ENCODE results near the gene CACNA1C. TPM values are rescaled to one million over a fixed set of nuclear protein-coding genes. Genes with fewer than 3 reads are reported as not detected.

The CACNA1C gene
- total and polyA plus RNA-seq, 5 donors from 2014 or later, result 0.02 to 0.14 (median 0.10) TPM

DNA sequence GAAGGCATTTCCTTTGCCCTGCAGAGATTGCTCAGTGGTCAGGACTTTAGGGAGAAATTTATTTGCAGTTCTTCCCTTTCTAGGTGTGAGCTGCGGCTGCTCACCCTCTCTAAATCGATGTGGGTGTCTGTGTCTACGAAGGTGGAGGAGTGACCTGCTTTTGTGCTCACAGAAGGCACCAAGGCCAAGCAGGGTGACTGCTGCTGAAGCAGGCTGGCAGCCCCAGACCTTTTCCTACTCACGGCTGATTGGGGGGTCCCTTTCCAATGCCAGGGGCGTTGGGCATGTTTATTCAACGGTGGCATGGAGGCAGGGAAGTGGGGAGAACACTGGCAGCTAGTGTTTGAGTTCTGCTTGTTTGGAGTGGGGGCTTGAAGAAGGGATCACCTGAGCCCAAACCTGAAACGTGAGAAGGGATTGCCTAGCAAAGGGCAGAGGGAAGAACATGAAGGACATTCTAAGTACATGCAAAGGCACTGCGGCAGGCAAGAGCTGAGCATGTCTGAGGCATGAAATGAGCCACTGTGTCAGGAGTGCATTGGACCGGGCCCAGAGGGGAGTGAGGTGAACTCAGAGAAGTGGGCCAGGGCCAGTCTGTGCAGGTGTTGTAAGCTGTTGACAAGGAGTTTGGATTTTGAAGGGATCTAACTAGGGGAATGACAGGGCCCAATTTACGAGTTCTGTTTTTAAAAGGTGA lies 56.3 kb downstream of the CACNA1C start:
- H3K27ac Mint-ChIP-seq, result no peak overlapping the region
- Histone ChIP-seq H3K9me3 (ENCODE audit: control insufficient read depth in 2 of 2, low read length in 2 of 2) (no peaks in the 10 kb centered on the region), H3K36me3 (ENCODE audit: control insufficient read depth, insufficient read depth, low read length) (no peaks in the 10 kb centered on the region), H3K4me3 (ENCODE audit: low read depth, low read length) (no peak overlapping the region), H3K27ac (ENCODE audit: insufficient read depth, low read length, poor library complexity, severe bottlenecking) (no peak overlapping the region), H3K4me1 (ENCODE audit: control insufficient read depth, insufficient read depth, low read length, poor library complexity, severe bottlenecking) (no peaks in the 10 kb centered on the region), H3K27me3 (ENCODE audit: control insufficient read depth, insufficient read depth, low read length) (no peaks in the 10 kb centered on the region)
- peaks cover 0 to 3% (median 0%) of the 10 kb centered on the region in 7 donors for H3K9me3 Mint-ChIP-seq
- no peak for DNase-seq
- ATAC-seq (ENCODE audit: low read depth in 2 of 2), result no peak
- no peaks in the 10 kb centered on the region for H3K27me3 Mint-ChIP-seq
- H3K4me3 Mint-ChIP-seq, result no peak overlapping the region
- no peaks in the 10 kb centered on the region for H3K36me3 Mint-ChIP-seq
- H3K4me1 Mint-ChIP-seq, result no peaks in the 10 kb centered on the region

DNA sequence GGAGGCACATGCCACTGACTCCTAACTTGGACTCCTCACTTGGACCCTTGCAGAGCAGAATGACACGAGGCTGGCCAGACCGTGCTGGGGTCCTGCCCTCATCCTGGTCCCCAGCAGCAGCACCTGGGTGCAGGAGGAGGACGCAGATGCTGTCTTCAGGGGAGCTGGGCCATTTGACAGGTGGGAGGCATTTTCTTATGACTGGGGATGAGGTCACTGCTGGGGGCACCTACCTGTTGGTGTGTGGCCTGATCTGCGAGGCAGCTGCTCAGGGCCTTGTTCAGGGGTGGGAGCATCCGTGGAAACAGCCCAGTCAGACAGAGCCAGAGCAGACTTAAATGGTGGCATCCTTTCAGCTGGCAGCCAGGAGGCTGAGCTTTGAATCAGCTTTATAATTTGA lies 57.3 kb downstream of the CACNA1C start:
- no peaks in the 10 kb centered on the region for H3K4me1 Mint-ChIP-seq
- no peaks in the 10 kb centered on the region for H3K9me3 ChIP-seq (ENCODE audit: control insufficient read depth in 2 of 2, low read length in 2 of 2)
- no peaks in the 10 kb centered on the region for H3K36me3 ChIP-seq (ENCODE audit: control insufficient read depth, insufficient read depth, low read length)
- H3K36me3 Mint-ChIP-seq, result no peaks in the 10 kb centered on the region
- no peak overlapping the region for H3K4me3 Mint-ChIP-seq
- no peak for DNase-seq
- H3K9me3 Mint-ChIP-seq, result peaks cover 0 to 2% (median 0%) of the 10 kb centered on the region in 7 donors
- no peak for ATAC-seq (ENCODE audit: low read depth in 2 of 2)
- no peaks in the 10 kb centered on the region for H3K27me3 ChIP-seq (ENCODE audit: control insufficient read depth, insufficient read depth, low read length)
- no peaks in the 10 kb centered on the region for H3K4me1 ChIP-seq (ENCODE audit: control insufficient read depth, insufficient read depth, low read length, poor library complexity, severe bottlenecking)
- H3K27me3 Mint-ChIP-seq, result no peaks in the 10 kb centered on the region
- H3K27ac Mint-ChIP-seq, result no peak overlapping the region
- no peak overlapping the region for H3K27ac ChIP-seq (ENCODE audit: insufficient read depth, low read length, poor library complexity, severe bottlenecking)
- no peak overlapping the region for H3K4me3 ChIP-seq (ENCODE audit: low read depth, low read length)

DNA sequence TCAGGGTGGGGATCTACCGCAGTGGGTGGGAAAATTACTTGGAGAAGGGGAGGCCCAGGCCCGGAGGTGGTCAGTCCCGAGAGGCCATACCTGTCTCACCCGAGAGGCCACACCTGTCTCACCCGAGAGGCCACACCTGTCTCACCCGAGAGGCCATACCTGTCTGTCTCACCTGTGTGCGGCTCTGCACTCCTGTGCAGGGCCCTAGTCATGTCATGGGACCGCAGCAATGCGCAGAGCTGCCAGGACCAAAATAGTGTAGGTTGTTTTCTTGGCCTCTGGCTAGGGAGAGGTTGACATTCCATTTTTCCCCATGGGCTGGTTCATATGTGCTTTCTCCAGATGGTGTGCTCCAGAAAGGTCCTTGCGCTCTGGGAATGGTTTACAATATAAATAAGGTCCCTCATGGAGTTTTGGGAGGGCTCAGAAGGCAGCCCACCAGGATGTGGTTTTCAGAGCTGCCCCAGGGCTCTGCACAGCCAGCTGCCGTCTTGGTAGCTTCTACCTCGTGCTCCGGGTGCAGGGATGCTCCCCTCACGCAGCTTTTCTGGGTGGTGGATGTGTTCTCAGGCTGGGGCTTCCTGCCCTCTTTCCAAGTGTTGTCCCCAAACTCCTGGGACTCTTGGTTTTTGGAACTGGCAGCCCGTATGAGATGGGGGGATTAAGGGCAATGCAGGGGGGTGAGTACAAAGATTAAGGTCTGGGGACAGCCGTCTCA lies 58.2 kb downstream of the CACNA1C start:
- Histone ChIP-seq H3K4me1 (ENCODE audit: control insufficient read depth, insufficient read depth, low read length, poor library complexity, severe bottlenecking) (no peaks in the 10 kb centered on the region), H3K27me3 (ENCODE audit: control insufficient read depth, insufficient read depth, low read length) (no peaks in the 10 kb centered on the region), H3K4me3 (ENCODE audit: low read depth, low read length) (no peak overlapping the region), H3K36me3 (ENCODE audit: control insufficient read depth, insufficient read depth, low read length) (no peaks in the 10 kb centered on the region), H3K27ac (ENCODE audit: insufficient read depth, low read length, poor library complexity, severe bottlenecking) (no peak overlapping the region), H3K9me3 (ENCODE audit: control insufficient read depth in 2 of 2, low read length in 2 of 2) (no peaks in the 10 kb centered on the region)
- Mint-ChIP-seq H3K27ac (no peak overlapping the region), H3K4me1 (no peaks in the 10 kb centered on the region), H3K9me3 (peaks cover 0 to 2% (median 0%) of the 10 kb centered on the region in 7 donors), H3K27me3 (no peaks in the 10 kb centered on the region), H3K36me3 (no peaks in the 10 kb centered on the region), H3K4me3 (no peak overlapping the region)
- no peak for DNase-seq
- ATAC-seq (ENCODE audit: low read depth in 2 of 2), result no peak

GRCh38 chr12:2111826-2112225 lies 59.0 kb downstream of the CACNA1C start:
- no peak for DNase-seq
- Mint-ChIP-seq H3K27ac (no peak overlapping the region), H3K4me3 (no peak overlapping the region), H3K4me1 (no peaks in the 10 kb centered on the region), H3K9me3 (peaks cover 0 to 2% (median 0%) of the 10 kb centered on the region in 7 donors), H3K36me3 (no peaks in the 10 kb centered on the region), H3K27me3 (no peaks in the 10 kb centered on the region)
- H3K27me3 ChIP-seq (ENCODE audit: control insufficient read depth, insufficient read depth, low read length), result no peaks in the 10 kb centered on the region
- H3K4me3 ChIP-seq (ENCODE audit: low read depth, low read length), result no peak overlapping the region
- ATAC-seq (ENCODE audit: low read depth in 2 of 2), result no peak
- no peaks in the 10 kb centered on the region for H3K9me3 ChIP-seq (ENCODE audit: control insufficient read depth in 2 of 2, low read length in 2 of 2)
- no peaks in the 10 kb centered on the region for H3K4me1 ChIP-seq (ENCODE audit: control insufficient read depth, insufficient read depth, low read length, poor library complexity, severe bottlenecking)
- H3K27ac ChIP-seq (ENCODE audit: insufficient read depth, low read length, poor library complexity, severe bottlenecking), result no peak overlapping the region
- no peaks in the 10 kb centered on the region for H3K36me3 ChIP-seq (ENCODE audit: control insufficient read depth, insufficient read depth, low read length)

DNA sequence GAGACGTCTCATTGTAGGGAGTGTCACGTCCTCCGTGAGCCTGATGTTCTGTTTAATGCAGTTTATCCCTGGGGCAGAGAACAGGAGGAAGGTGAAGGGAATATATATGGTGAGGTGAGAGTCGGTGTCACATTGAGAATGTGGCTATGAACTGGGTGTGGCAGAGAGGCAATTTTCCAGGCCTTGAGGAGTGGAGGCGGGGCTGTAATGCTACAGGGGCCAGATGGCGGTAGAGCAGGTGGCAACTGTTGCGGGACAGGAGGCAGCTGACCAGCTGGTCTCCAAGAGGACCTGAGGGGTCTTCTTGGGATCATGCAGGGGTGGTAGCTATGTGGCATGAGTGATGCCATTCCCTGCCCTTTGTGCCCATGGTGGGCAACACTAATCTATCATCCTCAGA lies 59.6 kb downstream of the CACNA1C start:
- Mint-ChIP-seq H3K9me3 (peaks cover 0 to 2% (median 0%) of the 10 kb centered on the region in 7 donors), H3K27me3 (no peaks in the 10 kb centered on the region), H3K4me3 (no peak overlapping the region), H3K4me1 (no peaks in the 10 kb centered on the region), H3K27ac (no peak overlapping the region), H3K36me3 (no peaks in the 10 kb centered on the region)
- no peaks in the 10 kb centered on the region for H3K4me1 ChIP-seq (ENCODE audit: control insufficient read depth, insufficient read depth, low read length, poor library complexity, severe bottlenecking)
- H3K27ac ChIP-seq (ENCODE audit: insufficient read depth, low read length, poor library complexity, severe bottlenecking), result no peak overlapping the region
- no peaks in the 10 kb centered on the region for H3K27me3 ChIP-seq (ENCODE audit: control insufficient read depth, insufficient read depth, low read length)
- H3K36me3 ChIP-seq (ENCODE audit: control insufficient read depth, insufficient read depth, low read length), result no peaks in the 10 kb centered on the region
- H3K9me3 ChIP-seq (ENCODE audit: control insufficient read depth in 2 of 2, low read length in 2 of 2), result no peaks in the 10 kb centered on the region
- ATAC-seq (ENCODE audit: low read depth in 2 of 2) (no peak), DNase-seq (no peak)
- no peak overlapping the region for H3K4me3 ChIP-seq (ENCODE audit: low read depth, low read length)

DNA sequence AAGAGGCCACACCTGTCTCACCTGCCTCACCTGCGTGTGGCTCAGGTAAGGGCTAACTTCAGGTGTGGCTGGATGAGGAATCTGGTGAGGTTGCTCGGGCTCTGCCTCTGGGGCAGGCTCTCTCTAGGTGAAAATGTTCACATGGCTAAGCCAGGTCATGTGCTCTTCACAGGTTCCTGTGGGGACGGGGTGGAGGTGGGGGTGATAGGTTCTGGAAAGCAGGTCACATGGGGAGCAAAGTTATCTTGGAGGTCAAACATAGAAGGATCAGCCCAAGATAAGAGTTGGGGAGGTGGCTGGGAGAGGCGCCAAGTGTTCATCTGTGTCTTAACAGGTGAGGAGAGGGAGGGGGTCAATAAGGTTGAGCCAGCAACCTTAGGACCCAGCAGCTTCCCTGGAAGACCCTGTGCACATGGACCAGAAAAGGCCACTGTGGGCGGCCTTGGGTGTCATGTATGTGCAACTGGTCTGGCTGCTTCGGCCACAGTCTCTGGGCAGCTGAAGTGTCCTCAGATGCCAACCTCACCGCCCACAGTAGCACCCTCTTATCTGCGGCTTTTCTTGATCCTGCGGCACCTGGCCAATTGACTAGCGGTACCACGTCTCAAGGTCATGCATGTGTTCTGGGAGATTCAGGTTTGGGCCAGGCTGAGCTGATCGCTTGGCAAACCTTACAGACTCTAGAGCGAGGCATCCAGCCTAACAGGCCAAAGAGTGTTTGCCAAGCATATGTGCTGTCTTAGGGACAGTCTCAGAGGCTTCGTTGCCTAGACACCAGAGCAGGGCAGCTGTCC lies 60.5 kb downstream of the CACNA1C start:
- H3K4me3 Mint-ChIP-seq, result no peak overlapping the region
- H3K4me1 Mint-ChIP-seq, result no peaks in the 10 kb centered on the region
- DNase-seq (no peak), ATAC-seq (ENCODE audit: low read depth in 2 of 2) (no peak)
- H3K4me1 ChIP-seq (ENCODE audit: control insufficient read depth, insufficient read depth, low read length, poor library complexity, severe bottlenecking), result no peaks in the 10 kb centered on the region
- no peaks in the 10 kb centered on the region for H3K27me3 ChIP-seq (ENCODE audit: control insufficient read depth, insufficient read depth, low read length)
- no peak overlapping the region for H3K27ac ChIP-seq (ENCODE audit: insufficient read depth, low read length, poor library complexity, severe bottlenecking)
- no peaks in the 10 kb centered on the region for H3K36me3 Mint-ChIP-seq
- no peaks in the 10 kb centered on the region for H3K27me3 Mint-ChIP-seq
- H3K9me3 ChIP-seq (ENCODE audit: control insufficient read depth in 2 of 2, low read length in 2 of 2), result no peaks in the 10 kb centered on the region
- peaks cover 0 to 2% (median 0%) of the 10 kb centered on the region in 7 donors for H3K9me3 Mint-ChIP-seq
- no peaks in the 10 kb centered on the region for H3K36me3 ChIP-seq (ENCODE audit: control insufficient read depth, insufficient read depth, low read length)
- H3K27ac Mint-ChIP-seq, result no peak overlapping the region
- no peak overlapping the region for H3K4me3 ChIP-seq (ENCODE audit: low read depth, low read length)

DNA sequence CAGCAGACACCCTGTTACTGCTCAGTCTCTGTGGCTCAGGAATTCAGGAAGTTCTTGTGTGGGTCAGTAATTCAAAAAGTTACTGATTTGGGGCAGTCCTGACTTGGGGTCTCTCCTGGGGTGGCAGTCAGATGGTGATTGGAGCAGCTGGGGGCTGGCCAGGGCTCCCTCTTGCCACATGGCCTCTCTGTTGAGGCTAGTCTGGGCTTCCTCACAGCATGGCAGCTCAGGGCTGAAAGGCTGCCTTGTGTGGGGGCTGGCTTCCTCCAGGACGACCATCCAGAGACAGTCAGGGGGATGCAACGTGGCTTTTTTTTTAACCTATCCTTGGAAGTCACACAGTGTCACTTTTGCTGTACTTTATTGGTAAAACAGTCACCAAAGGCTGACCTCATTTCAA lies 61.3 kb downstream of the CACNA1C start:
- Histone ChIP-seq H3K36me3 (ENCODE audit: control insufficient read depth, insufficient read depth, low read length) (no peaks in the 10 kb centered on the region), H3K4me1 (ENCODE audit: control insufficient read depth, insufficient read depth, low read length, poor library complexity, severe bottlenecking) (no peaks in the 10 kb centered on the region), H3K4me3 (ENCODE audit: low read depth, low read length) (no peak overlapping the region), H3K27me3 (ENCODE audit: control insufficient read depth, insufficient read depth, low read length) (no peaks in the 10 kb centered on the region), H3K27ac (ENCODE audit: insufficient read depth, low read length, poor library complexity, severe bottlenecking) (no peak overlapping the region), H3K9me3 (ENCODE audit: control insufficient read depth in 2 of 2, low read length in 2 of 2) (no peaks in the 10 kb centered on the region)
- ATAC-seq (ENCODE audit: low read depth in 2 of 2) (no peak), DNase-seq (no peak)
- peaks cover 0 to 2% (median 0%) of the 10 kb centered on the region in 7 donors for H3K9me3 Mint-ChIP-seq
- H3K27ac Mint-ChIP-seq, result no peak overlapping the region
- H3K36me3 Mint-ChIP-seq, result no peaks in the 10 kb centered on the region
- no peak overlapping the region for H3K4me3 Mint-ChIP-seq
- H3K27me3 Mint-ChIP-seq, result no peaks in the 10 kb centered on the region
- H3K4me1 Mint-ChIP-seq, result no peaks in the 10 kb centered on the region
